Measurements from ENCODE around the gene CFAP52. TPM values are rescaled to one million over a fixed set of nuclear protein-coding genes. Genes with fewer than 3 reads are reported as not detected.

The CFAP52 gene
- total and polyA plus RNA-seq, 2 of the 13 experiments (the other 11 are each of a cell fraction or from before 2014, with no cell fraction given) = not detected

- TF ChIP-seq ZNF850 (CRISPR knock-in tag; conservative IDR thresholded peaks at IDR 0.05) = no peak
- TF ChIP-seq NFIB (CRISPR knock-in tag; IDR thresholded peaks at IDR 0.05; ENCODE audit: borderline replicate concordance) = no peak
- TF ChIP-seq DNMT1 (CRISPR knock-in tag; IDR thresholded peaks at IDR 0.05) = no peak; the same call in 1 of the 2 replicates
- no peak for TF ChIP-seq ZNF318 (CRISPR knock-in tag; IDR thresholded peaks at IDR 0.05)
- peak; percentile 97 for TF ChIP-seq ELF1 (CRISPR knock-in tag; IDR thresholded peaks at IDR 0.05)
- peak; percentile 12 for TF ChIP-seq ZFP36 (IDR thresholded peaks at IDR 0.05; ENCODE audit: borderline replicate concordance, low read depth, low read length, partially characterized antibody)
- no peak for TF ChIP-seq TBX3 (IDR thresholded peaks at IDR 0.05; ENCODE audit: borderline replicate concordance)
- no peak for TF ChIP-seq PAX8 (CRISPR knock-in tag; IDR thresholded peaks at IDR 0.05; ENCODE audit: borderline replicate concordance)
- no peak for TF ChIP-seq CREB3 (CRISPR knock-in tag; IDR thresholded peaks at IDR 0.05)
- no peak for TF ChIP-seq PHF5A (CRISPR knock-in tag; IDR thresholded peaks at IDR 0.05; ENCODE audit: low read depth, unreplicated experiment)
- TF ChIP-seq ZBTB39 (CRISPR knock-in tag; IDR thresholded peaks at IDR 0.05) = no peak
- no peak for TF ChIP-seq TP53 (CRISPR knock-in tag; conservative IDR thresholded peaks at IDR 0.05)
- TF ChIP-seq ZNF619 (CRISPR knock-in tag; IDR thresholded peaks at IDR 0.05) = peak; percentile 59; the same call in 1 of the 2 replicates
- TF ChIP-seq ZNF879 (CRISPR knock-in tag; IDR thresholded peaks at IDR 0.05) = no peak
- TF ChIP-seq ZNF800 (CRISPR knock-in tag; IDR thresholded peaks at IDR 0.05) = no peak
- no peak for TF ChIP-seq ZSCAN25 (CRISPR knock-in tag; IDR thresholded peaks at IDR 0.05)
These were observed 901 bp upstream of the CFAP52 start, which contains the start of gene STX8 (continued) for GRCh38 chr17:9575381-9576101.
